Measurements from ENCODE around the gene HOXD13.

- TF ChIP-seq CTCF (conservative IDR thresholded peaks at IDR 0.05 in 1 of 2, IDR thresholded peaks at IDR 0.05 in 1 of 2; ENCODE audit: low read depth in 1 of 2, low read length in 2 of 2) (no peak), EZH2 (IDR thresholded peaks at IDR 0.05; ENCODE audit: low read length, missing control alignments) (peak; percentile 91)
Observed at GRCh38 chr2:176093145-176093897, 800 bp downstream of the HOXD13 start.

All from fibroblast of lung (primary cell).